NCI-H82 treated with DMSO at 0.1 percent for 48 hours (cell line): ENCODE results near the gene MAP1B.
A peak's percentile ranks its signal among the peaks of the same experiment; 100 is the strongest.

Experiments
- DNase-seq: peaks from one replicate; lab custom pipeline; 2025; ENCODE audit not compliant: unreplicated experiment; lab: John Stamatoyannopoulos, UW

MAP1B gene

DNA sequence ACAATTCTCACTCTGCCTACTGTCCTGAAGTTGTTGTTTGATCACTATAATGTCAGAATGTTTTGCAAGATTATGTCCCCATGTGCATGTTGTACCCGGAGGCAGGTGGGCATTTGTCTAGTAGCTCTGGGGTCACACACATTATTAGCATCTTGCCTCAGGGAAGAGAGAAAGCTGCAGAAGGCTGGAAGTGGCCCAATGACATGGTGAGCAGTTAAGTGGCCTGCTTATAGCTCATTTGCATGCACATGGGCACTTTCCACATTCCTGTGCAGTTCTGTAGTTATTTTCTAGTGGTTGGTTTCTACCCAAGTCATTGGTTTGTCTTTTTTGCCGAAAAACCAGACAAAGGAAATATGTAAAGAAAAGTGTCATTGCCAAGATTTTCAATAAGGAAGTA is 80.9 kb downstream of the MAP1B start:
- DNase-seq, result no peak

DNA sequence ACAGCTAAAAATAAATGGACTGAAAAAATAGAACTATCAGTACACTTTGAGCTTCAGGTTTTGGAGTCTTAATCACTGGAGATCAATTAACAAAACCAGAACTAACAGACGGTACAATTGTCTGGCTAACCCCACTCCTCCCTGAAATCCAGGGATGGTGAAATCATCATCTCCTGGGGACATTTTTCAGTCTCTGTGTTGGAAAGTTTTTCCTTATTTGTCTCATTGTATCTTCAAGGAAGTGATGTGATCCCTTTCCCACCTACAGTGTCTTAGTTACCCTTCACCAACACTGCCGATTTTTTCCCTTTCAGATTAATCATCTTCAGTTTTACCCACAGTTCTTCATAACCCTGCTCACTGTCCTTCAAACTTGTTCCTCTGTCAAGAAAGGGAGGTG is 81.9 kb downstream of the MAP1B start:
- no peak for DNase-seq

DNA sequence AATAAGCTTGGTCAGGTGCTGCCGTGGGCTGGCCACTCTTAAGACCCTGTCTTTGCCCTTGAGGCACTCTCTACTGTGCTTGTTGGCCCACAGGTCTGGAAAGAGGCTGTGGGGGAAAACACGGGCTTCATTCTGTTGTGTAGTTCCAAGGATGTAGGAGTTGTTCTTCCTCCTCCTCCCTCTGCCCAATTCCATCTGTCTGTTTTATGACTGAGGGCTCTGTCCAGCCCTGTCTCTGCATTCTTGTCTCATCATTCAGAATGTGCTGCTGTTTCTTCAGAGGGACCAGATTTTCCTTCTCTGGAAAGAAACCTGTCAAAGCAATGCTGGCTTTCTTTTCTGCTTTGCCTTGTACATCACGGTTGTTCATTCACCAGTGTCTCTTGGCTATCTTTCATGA is 84.1 kb downstream of the MAP1B start:
- DNase-seq, result no peak

DNA sequence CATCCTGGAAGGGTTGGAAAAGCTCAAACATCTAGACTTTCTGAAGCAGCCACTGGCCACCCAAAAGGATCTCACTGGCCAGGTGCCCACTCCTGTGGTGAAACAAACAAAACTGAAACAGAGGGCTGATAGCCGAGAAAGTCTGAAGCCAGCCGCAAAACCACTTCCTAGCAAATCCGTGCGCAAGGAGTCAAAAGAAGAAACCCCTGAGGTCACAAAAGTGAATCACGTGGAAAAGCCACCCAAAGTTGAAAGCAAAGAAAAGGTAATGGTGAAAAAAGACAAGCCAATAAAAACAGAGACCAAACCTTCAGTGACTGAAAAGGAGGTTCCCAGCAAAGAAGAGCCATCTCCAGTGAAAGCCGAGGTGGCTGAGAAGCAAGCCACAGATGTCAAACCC is 87.6 kb downstream of the MAP1B start:
- no peak for DNase-seq

DNA sequence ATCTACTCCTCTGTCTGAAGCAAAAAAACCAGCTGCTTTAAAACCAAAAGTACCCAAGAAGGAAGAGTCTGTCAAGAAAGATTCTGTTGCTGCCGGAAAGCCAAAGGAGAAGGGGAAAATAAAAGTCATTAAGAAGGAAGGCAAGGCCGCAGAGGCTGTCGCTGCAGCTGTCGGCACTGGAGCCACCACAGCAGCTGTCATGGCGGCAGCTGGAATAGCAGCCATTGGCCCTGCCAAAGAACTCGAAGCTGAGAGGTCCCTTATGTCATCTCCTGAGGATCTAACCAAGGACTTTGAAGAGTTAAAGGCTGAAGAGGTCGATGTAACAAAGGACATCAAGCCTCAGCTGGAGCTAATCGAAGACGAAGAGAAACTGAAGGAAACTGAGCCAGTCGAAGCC is 88.3 kb downstream of the MAP1B start:
- DNase-seq, result no peak

DNA sequence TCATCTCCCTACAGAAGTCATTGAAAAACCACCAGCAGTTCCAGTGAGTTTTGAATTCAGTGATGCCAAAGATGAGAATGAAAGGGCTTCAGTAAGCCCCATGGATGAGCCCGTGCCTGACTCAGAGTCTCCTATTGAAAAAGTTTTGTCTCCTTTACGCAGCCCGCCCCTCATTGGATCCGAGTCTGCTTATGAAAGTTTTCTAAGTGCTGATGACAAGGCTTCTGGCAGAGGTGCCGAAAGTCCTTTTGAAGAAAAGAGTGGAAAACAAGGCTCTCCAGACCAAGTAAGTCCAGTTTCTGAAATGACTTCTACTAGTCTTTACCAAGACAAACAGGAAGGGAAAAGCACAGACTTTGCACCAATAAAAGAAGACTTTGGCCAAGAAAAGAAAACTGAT is 90.1 kb downstream of the MAP1B start:
- DNase-seq, result no peak

DNA sequence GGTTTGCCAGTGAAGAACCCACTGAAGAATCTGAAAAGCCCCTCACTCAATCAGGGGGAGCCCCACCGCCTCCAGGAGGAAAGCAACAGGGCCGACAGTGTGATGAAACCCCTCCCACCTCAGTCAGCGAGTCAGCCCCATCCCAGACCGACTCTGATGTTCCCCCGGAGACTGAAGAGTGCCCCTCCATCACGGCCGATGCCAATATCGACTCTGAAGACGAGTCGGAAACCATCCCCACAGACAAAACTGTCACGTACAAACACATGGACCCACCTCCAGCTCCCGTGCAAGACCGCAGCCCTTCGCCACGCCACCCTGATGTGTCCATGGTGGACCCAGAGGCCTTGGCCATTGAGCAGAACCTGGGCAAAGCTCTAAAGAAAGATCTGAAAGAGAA is 92.4 kb downstream of the MAP1B start:
- no peak for DNase-seq

DNA sequence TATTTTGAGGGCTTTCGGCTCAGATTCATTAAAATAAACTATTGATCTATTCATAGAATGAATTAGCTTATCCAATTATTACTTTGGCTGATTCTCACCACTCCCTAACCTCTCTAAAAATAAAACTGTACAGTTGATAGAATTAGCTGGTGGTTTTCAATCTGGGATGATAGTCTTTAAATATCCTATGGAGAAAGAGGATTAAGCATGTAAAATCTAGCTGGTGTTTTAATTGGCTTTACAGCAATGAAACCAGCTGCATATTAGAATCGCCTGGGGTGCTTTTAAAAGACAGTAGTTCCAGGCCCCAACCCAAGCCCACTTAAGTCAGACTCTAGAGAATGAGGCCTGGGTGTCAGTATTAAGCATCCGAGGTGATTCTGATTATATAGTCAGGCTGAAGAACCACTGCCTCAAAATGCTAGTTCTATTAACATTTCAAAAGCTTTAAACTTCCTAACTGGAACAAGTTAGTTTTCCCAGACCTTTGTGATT is 95.1 kb downstream of the MAP1B start:
- DNase-seq, result peak; percentile 86

DNA sequence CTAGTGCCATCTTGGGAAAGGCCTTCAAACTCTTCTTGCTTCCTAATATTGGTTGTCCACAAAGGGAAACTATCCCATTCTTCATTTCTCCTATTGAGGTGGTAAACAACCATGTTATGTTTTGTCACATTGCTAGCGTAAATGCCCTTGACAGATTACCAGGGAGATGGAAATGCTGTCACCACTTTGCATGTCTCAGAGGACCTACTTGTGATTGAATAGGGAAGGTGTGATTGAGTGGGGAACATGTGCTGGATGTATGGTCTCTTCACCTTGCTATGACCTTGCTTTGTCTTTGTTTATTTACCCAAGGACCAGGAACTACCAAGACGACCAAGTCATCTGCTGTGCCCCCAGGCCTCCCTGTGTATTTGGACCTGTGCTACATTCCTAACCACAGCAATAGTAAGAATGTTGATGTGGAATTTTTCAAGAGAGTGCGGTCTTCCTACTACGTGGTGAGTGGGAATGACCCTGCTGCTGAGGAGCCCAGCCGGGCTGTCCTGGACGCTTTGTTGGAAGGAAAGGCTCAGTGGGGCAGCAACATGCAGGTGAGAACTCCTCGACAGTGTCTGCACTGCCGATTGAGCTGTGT is 96.1 kb downstream of the MAP1B start:
- DNase-seq, result no peak

DNA sequence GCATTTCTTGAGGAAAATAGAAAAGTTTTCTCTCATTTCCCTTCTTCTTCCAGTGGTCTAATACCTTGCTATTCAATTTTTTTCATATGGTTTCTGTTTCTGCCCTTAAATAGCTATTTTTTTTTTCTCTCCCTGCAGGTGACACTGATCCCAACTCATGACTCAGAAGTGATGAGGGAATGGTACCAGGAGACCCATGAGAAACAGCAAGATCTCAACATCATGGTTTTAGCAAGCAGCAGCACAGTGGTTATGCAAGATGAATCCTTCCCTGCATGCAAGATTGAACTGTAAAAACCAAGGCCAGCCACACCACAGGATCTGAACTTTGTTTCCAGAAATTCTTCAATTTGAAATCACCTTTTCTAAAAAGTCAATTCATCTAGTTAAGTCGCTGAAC is 97.7 kb downstream of the MAP1B start:
- no peak for DNase-seq

DNA sequence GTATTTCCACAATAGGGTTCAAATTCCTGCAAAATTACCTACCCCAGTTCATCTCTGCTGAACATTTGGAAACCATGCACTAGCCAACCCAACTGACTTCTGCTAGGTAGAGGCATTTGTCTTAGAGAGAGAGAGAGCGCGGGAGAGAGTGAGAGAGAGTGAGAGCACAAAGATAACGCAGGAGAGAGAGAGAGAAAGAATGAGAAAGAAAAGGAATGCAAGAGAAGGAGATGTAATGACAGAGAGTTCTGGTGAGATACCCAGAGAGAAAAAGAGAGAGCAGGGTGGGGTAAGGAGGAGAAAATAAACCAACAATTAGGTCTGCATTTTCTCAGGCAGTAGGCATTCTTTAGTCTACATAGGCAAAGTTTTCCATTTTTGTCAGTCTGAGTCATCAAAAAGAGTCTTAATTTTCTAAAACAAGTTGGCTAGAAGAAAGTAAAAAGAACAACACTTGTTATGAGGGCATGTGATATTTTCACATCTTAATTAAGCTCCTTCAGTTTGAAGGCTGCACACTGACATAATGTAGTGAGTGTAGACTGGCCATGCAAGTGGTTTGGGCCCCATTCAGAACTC is 98.2 kb downstream of the MAP1B start:
- DNase-seq, result no peak

DNA sequence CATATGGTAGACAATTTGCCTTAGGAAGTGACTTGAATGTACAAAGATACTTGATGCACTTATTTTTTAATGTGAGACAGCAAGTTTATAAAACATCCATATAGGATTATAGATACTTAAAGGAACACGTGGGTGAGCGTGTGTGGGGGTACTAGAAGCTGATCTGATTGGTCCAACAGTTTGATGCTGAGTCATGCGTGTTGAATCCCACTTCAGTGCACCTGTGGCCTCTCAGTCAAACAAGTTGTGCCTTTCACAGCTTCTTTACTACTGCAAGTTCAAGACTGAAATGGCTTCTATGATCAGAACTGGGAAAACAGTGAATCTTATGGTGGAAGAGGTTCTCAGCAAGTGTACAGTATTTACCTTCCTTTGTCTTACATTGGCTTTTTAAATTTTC is 98.9 kb downstream of the MAP1B start:
- no peak for DNase-seq

DNA sequence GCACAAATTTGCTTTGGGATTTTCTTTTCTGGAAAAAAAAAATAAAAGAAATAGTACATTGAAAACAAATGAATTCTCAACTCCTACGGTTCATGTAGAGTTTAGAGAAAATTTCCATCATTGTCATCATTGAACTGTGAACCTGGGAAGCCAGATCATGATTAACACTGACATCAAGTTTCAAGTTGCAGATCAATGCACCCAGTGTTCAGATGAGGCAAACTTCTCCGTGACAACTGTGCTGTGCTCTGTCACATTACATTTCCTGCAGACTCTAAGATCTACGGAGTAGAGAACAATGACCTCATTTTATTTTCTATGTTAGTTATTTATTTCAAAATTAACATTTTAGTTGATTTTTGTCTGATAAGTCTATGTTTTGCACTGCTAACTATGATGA is 99.7 kb downstream of the MAP1B start:
- DNase-seq, result no peak

DNA sequence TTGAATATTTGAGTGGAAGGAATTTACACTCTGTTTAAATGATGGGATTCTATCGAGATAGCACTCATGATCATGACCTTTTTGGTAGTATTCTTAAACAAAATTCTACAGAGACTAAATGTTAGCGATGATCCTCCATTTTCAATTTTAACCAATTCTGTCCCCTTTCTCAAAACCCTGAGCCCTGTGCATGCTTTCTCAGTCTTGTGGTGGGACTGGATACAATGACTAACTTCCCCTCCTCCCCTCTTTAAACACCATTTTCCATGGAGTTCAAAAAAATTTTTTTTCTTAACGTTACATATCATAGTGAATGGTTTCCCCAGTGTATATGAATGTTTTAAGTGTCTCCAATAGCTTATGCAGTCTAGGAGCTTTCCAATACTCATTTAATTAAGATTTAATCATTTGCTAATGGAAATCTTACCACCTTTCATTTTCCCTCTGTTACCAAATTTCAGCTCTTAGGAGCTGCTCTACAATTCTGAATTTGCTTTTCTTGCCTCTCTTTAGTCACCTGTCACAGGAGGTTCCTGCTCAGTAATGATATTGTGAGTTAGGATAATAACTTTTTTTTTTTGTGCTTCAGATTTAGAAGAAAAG is 101.2 kb downstream of the MAP1B start:
- no peak for DNase-seq

DNA sequence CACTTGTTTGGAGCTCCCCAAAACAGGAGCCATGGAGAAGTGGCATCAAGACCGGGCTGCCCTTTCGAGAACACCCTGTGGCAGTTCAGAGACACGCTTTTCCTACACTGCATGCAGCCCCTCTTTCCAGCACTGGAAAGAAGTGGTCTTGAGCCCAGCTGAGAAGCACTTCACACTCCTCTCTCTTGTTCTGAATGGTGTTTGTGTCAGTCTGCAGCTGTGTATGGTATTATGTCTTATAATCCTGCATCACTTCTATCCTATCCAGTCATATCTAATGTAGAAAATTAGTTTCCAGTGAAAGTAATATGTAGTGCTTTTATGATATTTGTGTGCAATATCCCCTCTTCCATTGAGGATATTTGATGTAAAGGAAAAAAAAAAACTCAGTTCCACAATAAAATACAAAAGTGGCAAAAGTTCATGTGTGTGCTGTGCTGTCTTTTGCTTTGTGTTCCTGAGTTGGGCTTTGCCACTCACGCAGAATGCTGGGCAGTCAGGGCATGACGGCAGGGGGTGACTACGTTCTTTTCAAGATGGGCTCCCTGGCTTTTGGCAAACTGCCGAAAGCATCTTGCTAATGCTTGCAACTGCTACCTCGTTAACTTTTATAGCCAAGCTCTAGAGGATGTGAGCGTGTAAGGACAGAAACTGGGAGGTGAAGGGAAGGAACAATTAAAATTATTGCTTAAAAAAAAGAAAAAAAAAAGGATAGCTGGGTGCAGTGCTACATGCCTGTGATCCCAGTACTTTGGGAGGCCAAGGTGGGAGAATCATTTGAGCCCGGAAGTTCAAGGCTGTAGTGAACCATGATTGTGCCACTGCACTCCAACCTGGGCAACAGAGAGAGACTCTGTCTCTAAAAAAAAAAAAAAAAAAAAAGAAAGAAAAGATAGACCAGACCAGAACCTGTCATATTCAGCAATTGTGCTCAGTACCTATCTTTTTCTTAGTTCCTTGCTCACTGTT is 102.2 kb downstream of the MAP1B start:
- no peak for DNase-seq

DNA sequence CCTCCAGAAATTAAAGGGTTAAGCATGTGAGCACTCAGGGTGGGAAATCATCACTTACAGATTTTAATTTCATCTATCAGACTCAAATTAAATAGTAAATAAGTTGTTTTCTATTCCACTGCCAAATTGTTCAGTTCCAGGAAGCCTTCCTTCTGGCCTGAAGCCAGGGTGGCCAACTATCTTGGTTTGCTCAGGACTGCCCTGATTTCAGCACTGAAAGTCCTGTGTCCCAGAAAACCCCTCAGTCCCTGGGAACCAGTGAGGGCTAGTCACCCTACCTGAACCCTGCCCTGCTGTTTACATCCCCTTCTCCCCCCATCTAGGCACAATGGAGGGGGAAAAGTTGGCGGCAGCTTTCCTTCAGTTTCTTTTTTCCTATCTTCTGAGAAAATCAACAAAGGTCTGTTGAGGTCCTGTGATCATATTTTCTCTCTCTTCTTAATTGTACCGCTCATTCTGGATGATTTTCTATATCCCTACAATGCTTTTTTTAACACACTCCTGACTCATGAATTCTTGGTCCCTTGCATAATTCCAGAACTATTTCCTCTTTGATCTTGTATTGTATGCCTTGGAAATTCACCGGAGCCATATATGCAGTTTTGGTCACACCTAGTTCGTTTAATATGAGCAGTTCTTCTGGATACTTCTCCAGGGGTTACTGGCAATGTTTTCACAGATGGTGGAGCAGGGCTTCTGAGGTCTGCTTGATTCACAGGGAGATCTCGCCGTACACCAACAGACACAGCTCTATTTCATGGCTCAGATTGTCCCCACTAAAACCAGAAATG is 103.8 kb downstream of the MAP1B start:
- DNase-seq, result no peak

DNA sequence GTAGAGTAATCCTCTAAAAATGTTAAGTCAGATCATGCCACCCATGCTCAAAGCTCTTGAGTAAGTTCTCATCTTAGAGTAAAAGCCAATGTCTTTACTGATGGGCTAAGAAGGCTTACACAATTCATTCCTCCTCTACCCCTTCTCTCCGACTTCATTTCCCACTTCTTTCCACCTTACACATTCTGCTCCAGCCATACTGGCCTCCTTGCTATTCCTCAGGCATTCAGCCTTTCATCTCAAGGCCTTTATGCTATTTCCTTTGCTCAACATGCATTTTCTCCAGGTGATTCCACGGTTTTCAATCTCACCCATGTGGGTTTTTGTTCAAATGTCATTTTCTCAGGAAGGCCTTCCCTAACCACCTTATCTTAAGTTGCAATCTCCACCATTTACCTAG is 104.9 kb downstream of the MAP1B start:
- DNase-seq, result no peak

DNA sequence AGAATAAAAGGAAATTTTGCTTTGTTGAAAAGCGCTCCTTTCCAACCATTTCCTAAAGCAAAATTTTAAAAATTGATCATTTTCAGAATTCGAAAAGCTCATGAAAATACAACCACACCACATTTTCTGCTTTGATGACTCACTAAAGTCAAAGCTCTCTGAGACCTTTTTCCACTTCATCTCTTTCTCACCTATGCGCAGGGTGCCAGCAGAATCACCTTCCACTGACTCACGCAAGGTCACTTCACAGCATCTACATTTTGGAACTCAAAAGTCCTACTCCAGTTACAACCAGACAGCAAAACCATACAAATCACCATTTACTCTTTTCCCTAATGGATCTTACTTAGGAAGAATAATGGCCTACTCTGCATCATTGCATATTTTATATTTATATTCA is 106.2 kb downstream of the MAP1B start:
- no peak for DNase-seq

DNA sequence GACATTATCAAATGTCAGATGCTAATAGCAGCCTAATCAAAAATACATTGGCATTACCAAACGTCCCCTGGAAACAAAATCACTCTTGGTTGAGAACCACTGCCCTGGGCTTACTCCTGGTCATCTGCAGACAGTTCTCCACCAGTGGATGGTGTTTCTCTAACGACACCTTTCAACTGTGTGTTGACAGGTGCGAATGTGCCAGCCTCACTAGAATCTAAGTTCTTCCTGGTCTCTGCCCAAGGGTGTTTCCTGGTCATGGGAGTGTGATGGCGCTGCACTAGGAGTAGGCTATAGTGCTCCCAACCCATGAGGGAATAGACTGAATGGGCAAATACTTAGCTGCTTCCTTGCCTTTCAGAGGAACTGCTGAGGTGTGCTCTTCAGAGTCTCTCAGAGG is 106.9 kb downstream of the MAP1B start:
- no peak for DNase-seq

DNA sequence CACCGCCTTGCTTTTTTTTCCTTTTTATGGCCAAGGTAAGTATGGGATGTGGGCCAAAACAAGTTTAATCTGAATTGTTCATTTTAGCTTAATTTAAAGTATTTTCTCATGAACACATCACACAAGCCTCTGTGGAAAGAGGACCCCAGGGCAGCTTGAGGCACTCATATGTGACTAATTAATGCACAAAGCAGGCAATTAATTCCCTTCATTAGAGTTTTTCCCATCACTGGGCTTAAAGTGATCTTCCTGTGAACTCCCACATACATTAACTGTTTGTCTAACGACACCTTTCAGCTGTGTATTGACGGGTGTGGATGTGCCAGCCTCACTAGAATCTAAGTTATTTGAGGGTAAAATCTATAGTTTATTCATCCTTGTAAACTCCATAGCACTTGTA is 109.5 kb downstream of the MAP1B start:
- DNase-seq, result no peak

DNA sequence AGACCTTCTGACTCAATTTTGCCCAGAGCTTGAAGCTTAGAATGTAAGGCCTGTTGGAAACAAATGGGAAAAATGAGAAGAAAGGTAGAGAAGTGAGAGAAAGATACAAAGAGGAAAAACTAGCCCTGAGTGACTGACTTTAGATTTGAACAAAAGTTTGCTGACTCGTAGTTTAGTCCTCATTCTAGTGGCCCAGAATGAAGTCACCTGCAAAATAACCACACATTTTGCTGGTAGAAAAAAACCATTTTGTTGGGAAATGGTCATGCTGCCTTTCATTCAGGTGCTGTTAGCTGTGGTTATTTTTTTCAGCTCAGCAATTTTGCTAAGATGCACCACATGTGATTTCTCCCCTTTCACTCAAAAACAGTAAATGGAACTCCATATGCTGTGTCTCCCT is 113.8 kb downstream of the MAP1B start:
- DNase-seq, result no peak
